Fibroblast of lung (primary cell): Measurements from ENCODE around the gene OR12D1. TPM values are rescaled to one million over a fixed set of nuclear protein-coding genes. Genes with fewer than 3 reads are reported as not detected.

Experiments
- DNase-seq, 2 donors: peaks; one replicate each; pipeline versions ENCODE4 v3.0.0 to v3.0.0-alpha.2; 2010; ENCODE audit warnings: low read depth in 2 of 2
- H2AFZ ChIP-seq: 2 replicates; pipeline ENCODE4 v1.5.1; 2012; ENCODE audit warnings: low read length, control low read depth, inconsistent platforms
- H3K27ac ChIP-seq: 2 replicates; pipeline ENCODE4 v1.5.1; 2011; ENCODE audit warnings: low read length, control low read depth; ENCODE audit not compliant: insufficient read depth
- H3K27me3 ChIP-seq: 2 replicates; pipeline ENCODE4 v1.5.1; 2011; ENCODE audit warnings: mild to moderate bottlenecking, low read length; ENCODE audit not compliant: control insufficient read depth, insufficient read depth
- H3K36me3 ChIP-seq: 2 replicates; pipeline ENCODE4 v1.5.1; 2011; ENCODE audit warnings: low read length; ENCODE audit not compliant: control insufficient read depth, insufficient read depth
- H3K4me1 ChIP-seq: 2 replicates; pipeline ENCODE4 v1.5.1; 2011; ENCODE audit warnings: low read length; ENCODE audit not compliant: control insufficient read depth, insufficient read depth; ENCODE audit errors: extremely low read depth
- H3K4me2 ChIP-seq: 2 replicates; pipeline ENCODE4 v1.5.1; 2011; ENCODE audit warnings: low read length, control low read depth; ENCODE audit not compliant: insufficient read depth; ENCODE audit errors: extremely low read depth
- H3K4me3 ChIP-seq, 4 experiments: fragments of 200-600 bp in 1 of 4; sonication (generic) in 1 of 4; replicated peaks in 1 of 4; 2 replicates each; pipeline ENCODE4 v1.5.1; 2011 to 2016; ENCODE audit warnings: low read length in 4 of 4, low read depth in 3 of 4, mild to moderate bottlenecking in 3 of 4, control low read depth in 2 of 4, inconsistent platforms in 1 of 4, mixed read lengths in 1 of 4; ENCODE audit not compliant: insufficient read depth in 1 of 4; ENCODE audit errors: control extremely low read depth in 1 of 4
- H3K79me2 ChIP-seq: 2 replicates; pipeline ENCODE4 v1.5.1; 2012; ENCODE audit warnings: mild to moderate bottlenecking, low read length, inconsistent platforms; ENCODE audit not compliant: control insufficient read depth, insufficient read depth
- H3K9ac ChIP-seq: 2 replicates; pipeline ENCODE4 v1.5.1; 2011; ENCODE audit warnings: mild to moderate bottlenecking, low read length, control low read depth; ENCODE audit not compliant: insufficient read depth
- H3K9me3 ChIP-seq: 2 replicates; pipeline ENCODE4 v1.5.1; 2012; ENCODE audit warnings: low read depth, low read length; ENCODE audit not compliant: control insufficient read depth, insufficient read depth
- H4K20me1 ChIP-seq: 2 replicates; pipeline ENCODE4 v1.5.1; 2011; ENCODE audit warnings: low read length; ENCODE audit not compliant: control insufficient read depth, insufficient read depth; ENCODE audit errors: extremely low read depth
- EZH2 ChIP-seq: IDR thresholded peaks from 2 replicates; pipeline ENCODE4 v1.5.1; 2012; ENCODE audit warnings: low read length, control low read depth, mild to moderate bottlenecking; ENCODE audit errors: missing control alignments
- polyA plus RNA-seq, 2 donors: library from polyadenylated mRNA; depleted of rRNA in 1 of 2; stranded (reverse) in 1 of 2; unstranded in 1 of 2; fragments of >200 nt; gene quantifications; 2 replicates each; pipeline ENCODE4 v1.2.1, GENCODE V29; 2011 to 2012; ENCODE audit warnings: missing spikeins in 1 of 2
- total RNA-seq: library from RNA; depleted of rRNA; stranded (reverse); fragments of >200 nt; gene quantifications from 2 replicates; pipeline ENCODE4 v1.2.1, GENCODE V29; 2014
- TF ChIP-seq, protein P1 (sequence below), 2 donors: IDR thresholded peaks in 1 of 2; conservative IDR thresholded peaks in 1 of 2; 1 replicate in 1 of 2; 2 replicates in 1 of 2; pipeline ENCODE4 v1.5.1; 2011 to 2012; ENCODE audit warnings: low read length in 2 of 2, control low read depth in 1 of 2, inconsistent platforms in 1 of 2, low read depth in 1 of 2, mild to moderate bottlenecking in 1 of 2

OR12D1 gene
- total and polyA plus RNA-seq, 2 donors (not counting 1 experiment from before 2014, with no cell fraction given): not detected

DNA sequence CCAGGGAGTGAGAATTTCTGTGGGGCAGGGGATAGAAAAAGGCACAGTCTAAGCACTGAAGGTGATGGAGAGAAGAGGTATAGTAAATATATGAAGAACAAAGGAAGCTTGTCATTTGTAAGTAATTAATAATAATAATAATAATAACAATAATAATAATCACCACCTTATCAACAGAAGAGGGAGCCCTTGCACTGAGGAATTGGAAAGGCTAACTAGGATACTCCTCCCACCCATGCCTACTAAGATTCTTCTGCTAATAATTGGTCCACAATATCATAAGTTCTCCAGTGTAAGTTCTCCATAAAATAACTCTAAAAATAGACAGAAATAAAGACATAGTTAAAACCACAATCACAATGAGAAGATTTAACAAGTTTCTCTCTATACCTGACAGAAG, 38.7 kb upstream of the OR12D1 start:
- DNase-seq: no peak
- Histone ChIP-seq H4K20me1 (no peaks in the 10 kb centered on the region), H3K9ac (no peak overlapping the region), H3K9me3 (no peaks in the 10 kb centered on the region), H3K27ac (no peak overlapping the region), H3K36me3 (no peaks in the 10 kb centered on the region), H3K4me1 (no peaks in the 10 kb centered on the region), H3K27me3 (no peaks in the 10 kb centered on the region), H3K4me2 (no peak overlapping the region), H3K4me3 (no peak overlapping the region), H2AFZ (no peak overlapping the region), H3K79me2 (no peaks in the 10 kb centered on the region)
- no peak for TF ChIP-seq EZH2
- TF ChIP-seq, protein P1, sequence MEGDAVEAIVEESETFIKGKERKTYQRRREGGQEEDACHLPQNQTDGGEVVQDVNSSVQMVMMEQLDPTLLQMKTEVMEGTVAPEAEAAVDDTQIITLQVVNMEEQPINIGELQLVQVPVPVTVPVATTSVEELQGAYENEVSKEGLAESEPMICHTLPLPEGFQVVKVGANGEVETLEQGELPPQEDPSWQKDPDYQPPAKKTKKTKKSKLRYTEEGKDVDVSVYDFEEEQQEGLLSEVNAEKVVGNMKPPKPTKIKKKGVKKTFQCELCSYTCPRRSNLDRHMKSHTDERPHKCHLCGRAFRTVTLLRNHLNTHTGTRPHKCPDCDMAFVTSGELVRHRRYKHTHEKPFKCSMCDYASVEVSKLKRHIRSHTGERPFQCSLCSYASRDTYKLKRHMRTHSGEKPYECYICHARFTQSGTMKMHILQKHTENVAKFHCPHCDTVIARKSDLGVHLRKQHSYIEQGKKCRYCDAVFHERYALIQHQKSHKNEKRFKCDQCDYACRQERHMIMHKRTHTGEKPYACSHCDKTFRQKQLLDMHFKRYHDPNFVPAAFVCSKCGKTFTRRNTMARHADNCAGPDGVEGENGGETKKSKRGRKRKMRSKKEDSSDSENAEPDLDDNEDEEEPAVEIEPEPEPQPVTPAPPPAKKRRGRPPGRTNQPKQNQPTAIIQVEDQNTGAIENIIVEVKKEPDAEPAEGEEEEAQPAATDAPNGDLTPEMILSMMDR (conservative IDR thresholded peaks at IDR 0.05 in 1 of 2, IDR thresholded peaks at IDR 0.05 in 1 of 2; ENCODE audit: low read depth in 1 of 2, low read length in 2 of 2): no peak

DNA sequence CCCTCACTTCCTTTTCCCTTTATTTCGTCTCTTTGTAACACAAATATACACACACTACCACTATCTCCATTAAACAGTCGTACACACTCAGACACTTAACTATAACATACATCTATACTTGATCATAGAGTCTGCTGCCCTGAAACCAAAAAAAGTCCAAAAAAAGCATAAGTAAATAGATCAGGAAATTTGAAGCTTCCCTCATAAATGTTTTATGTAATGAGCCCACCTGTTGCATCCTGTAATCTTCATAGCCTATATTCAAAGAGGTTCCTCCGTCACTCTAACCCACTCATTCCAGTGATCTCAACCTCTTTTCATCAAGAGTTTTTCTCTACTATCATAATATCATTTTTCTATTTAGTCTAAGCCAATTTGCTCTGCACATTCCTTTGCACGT, 26.2 kb upstream of the OR12D1 start:
- H3K79me2 ChIP-seq: no peaks in the 10 kb centered on the region
- no peak overlapping the region for H3K4me2 ChIP-seq
- H3K27ac ChIP-seq: no peak overlapping the region
- H3K36me3 ChIP-seq: no peaks in the 10 kb centered on the region
- H3K27me3 ChIP-seq: no peaks in the 10 kb centered on the region
- no peak for DNase-seq
- H4K20me1 ChIP-seq: no peaks in the 10 kb centered on the region
- no peak overlapping the region for H3K4me3 ChIP-seq
- TF ChIP-seq, protein P1 (conservative IDR thresholded peaks at IDR 0.05 in 1 of 2, IDR thresholded peaks at IDR 0.05 in 1 of 2; ENCODE audit: low read depth in 1 of 2, low read length in 2 of 2): no peak
- no peak for TF ChIP-seq EZH2
- no peak overlapping the region for H2AFZ ChIP-seq
- H3K4me1 ChIP-seq: no peaks in the 10 kb centered on the region
- no peaks in the 10 kb centered on the region for H3K9me3 ChIP-seq
- H3K9ac ChIP-seq: no peak overlapping the region

DNA sequence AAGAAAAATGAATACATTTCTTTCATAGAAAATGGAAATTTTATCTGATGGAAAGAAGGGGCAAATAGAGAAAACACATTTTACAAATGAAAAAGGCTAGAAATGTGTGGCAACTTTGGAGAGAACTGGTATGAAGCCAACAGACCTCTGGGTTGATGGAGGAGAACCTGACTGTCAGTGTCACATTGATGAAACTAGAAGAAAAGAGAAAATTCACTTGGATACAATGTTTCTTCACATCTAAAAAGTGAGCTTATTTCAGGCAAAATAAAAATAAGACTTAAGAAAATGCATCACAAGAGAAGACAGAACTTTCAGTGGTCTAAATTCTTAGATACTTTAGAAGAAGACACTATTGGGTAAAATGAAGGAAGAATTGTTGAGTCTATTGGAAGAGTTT, 19.4 kb upstream of the OR12D1 start, which contains the start of gene OR12D2:
Gene OR12D2 (plus strand): TSS at position 301 of the 400 bp plus-strand sequence. CDS start 1,069 bp downstream, outside the sequence.
- H4K20me1 ChIP-seq: no peaks in the 10 kb centered on the region
- TF ChIP-seq, protein P1 (conservative IDR thresholded peaks at IDR 0.05 in 1 of 2, IDR thresholded peaks at IDR 0.05 in 1 of 2; ENCODE audit: low read depth in 1 of 2, low read length in 2 of 2): no peak
- no peak for TF ChIP-seq EZH2
- no peak within 1 kb of the TSS for H3K4me3 ChIP-seq
- H3K4me1 ChIP-seq: no peaks in the 10 kb centered on the region
- no peak within 1 kb of the TSS for H3K4me2 ChIP-seq
- no peaks in the 10 kb centered on the region for H3K79me2 ChIP-seq
- no peaks in the 10 kb centered on the region for H3K27me3 ChIP-seq
- H2AFZ ChIP-seq: no peak within 1 kb of the TSS
- H3K9me3 ChIP-seq: no peaks in the 10 kb centered on the region
- no peaks in the 10 kb centered on the region for H3K36me3 ChIP-seq
- H3K27ac ChIP-seq: no peak within 1 kb of the TSS
- no peak within 1 kb of the TSS for H3K9ac ChIP-seq
- no peak for DNase-seq
